Ectodermal cell (in vitro differentiated cells): ENCODE results near the gene FBXL5.
A peak's percentile ranks its signal among the peaks of the same experiment; 100 is the strongest.

ENCODE experiments used
- H3K27ac ChIP-seq: 2 replicates; pipeline ENCODE4 v1.7.0; 2013; ENCODE audit warnings: mild to moderate bottlenecking, low read depth, low read length; ENCODE audit not compliant: insufficient read depth, poor library complexity, severe bottlenecking
- H3K27me3 ChIP-seq: 2 replicates; pipeline ENCODE4 v1.7.0; 2013; ENCODE audit warnings: mild to moderate bottlenecking, low read length; ENCODE audit not compliant: insufficient read depth, control insufficient read depth, poor library complexity, severe bottlenecking
- H3K36me3 ChIP-seq: one replicate; pipeline ENCODE4 v1.7.0; 2013; ENCODE audit warnings: low read length; ENCODE audit not compliant: control insufficient read depth, insufficient read depth
- H3K4me1 ChIP-seq: one replicate; pipeline ENCODE4 v1.7.0; 2013; ENCODE audit warnings: low read length; ENCODE audit not compliant: control insufficient read depth, insufficient read depth
- H3K4me3 ChIP-seq: 2 replicates; pipeline ENCODE4 v1.7.0; 2013; ENCODE audit warnings: low read depth, low read length, control low read depth; ENCODE audit not compliant: insufficient read depth
- H3K9me3 ChIP-seq: 2 replicates; pipeline ENCODE4 v1.7.0; 2013; ENCODE audit warnings: mild to moderate bottlenecking, low read length, moderate library complexity; ENCODE audit not compliant: control insufficient read depth
- WGBS, 2 experiments: methylation state at CpG; one replicate each; pipeline ENCODE4 v1.1.7; 2013; ENCODE audit warnings: missing lambda C conversion rate in 2 of 2; 5-methylcytosine and 5-hydroxymethylcytosine counted together

The FBXL5 gene

GRCh38 chr4:15665753-15666365, 10.7 kb upstream of the FBXL5 start:
- Histone ChIP-seq H3K4me1 (no peaks in the 10 kb centered on the region), H3K9me3 (no peaks in the 10 kb centered on the region), H3K27ac (no peak overlapping the region), H3K4me3 (no peak overlapping the region), H3K36me3 (peaks cover 3% of the 10 kb centered on the region), H3K27me3 (no peaks in the 10 kb centered on the region)
- WGBS, 2 experiments, result 92 to 97% methylated on average over 3 of the region's 3 CpGs

- Histone ChIP-seq H3K36me3 (no peaks in the 10 kb centered on the region), H3K4me3 (no peak overlapping the region)
- 88 to 95% methylated on average over 4 to 5 of the region's 5 CpGs for WGBS, 2 experiments
Observed at GRCh38 chr4:15659768-15660570, 4.8 kb upstream of the FBXL5 start.

DNA sequence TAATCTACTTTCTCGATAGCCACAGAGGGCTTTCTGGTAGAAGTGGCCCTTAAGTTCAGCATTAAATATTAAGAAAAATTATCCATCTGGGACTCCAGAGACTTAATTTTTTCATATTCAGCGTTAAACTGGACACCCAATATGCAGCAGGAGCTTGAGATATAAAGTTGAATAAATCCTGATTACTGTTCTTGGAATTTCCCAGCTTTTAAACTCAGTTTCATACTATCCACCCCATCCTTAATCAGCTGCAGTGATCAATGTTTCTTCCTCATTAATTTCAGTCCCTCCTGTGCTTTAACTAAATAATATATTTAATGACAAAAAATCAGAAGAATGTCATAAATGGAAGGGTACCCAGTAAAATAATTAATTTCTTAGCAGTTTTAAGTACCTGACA, 3.6 kb upstream of the FBXL5 start:
- Histone ChIP-seq H3K9me3 (no peaks in the 10 kb centered on the region), H3K27me3 (no peaks in the 10 kb centered on the region), H3K36me3 (no peaks in the 10 kb centered on the region), H3K27ac (no peak overlapping the region), H3K4me1 (no peaks in the 10 kb centered on the region), H3K4me3 (no peak overlapping the region)
- 83 to 97% methylated on average over 1 to 2 of the region's 2 CpGs for whole genome bisulfite sequencing, 2 experiments

More at GRCh38 chr4:15659768-15660570, 4.8 kb upstream of the FBXL5 start:
- Histone ChIP-seq H3K27ac (peak overlapping the region; percentile 8), H3K9me3 (no peaks in the 10 kb centered on the region), H3K27me3 (no peaks in the 10 kb centered on the region), H3K4me1 (no peaks in the 10 kb centered on the region)

- Histone ChIP-seq H3K27ac (no peak overlapping the region), H3K36me3 (no peaks in the 10 kb centered on the region), H3K4me1 (peaks cover 2% of the 10 kb centered on the region), H3K4me3 (no peak overlapping the region), H3K9me3 (no peaks in the 10 kb centered on the region), H3K27me3 (no peaks in the 10 kb centered on the region)
- 80 to 91% methylated on average over 4 of the region's 4 CpGs for WGBS, 2 experiments
Observed at GRCh38 chr4:15658136-15658770, 3.1 kb upstream of the FBXL5 start.

- Histone ChIP-seq H3K27ac (no peak overlapping the region), H3K36me3 (no peaks in the 10 kb centered on the region), H3K4me3 (no peak overlapping the region), H3K9me3 (no peaks in the 10 kb centered on the region), H3K27me3 (no peaks in the 10 kb centered on the region), H3K4me1 (peaks cover 9% of the 10 kb centered on the region)
Observed at GRCh38 chr4:15657366-15657765, 2.2 kb upstream of the FBXL5 start.

DNA sequence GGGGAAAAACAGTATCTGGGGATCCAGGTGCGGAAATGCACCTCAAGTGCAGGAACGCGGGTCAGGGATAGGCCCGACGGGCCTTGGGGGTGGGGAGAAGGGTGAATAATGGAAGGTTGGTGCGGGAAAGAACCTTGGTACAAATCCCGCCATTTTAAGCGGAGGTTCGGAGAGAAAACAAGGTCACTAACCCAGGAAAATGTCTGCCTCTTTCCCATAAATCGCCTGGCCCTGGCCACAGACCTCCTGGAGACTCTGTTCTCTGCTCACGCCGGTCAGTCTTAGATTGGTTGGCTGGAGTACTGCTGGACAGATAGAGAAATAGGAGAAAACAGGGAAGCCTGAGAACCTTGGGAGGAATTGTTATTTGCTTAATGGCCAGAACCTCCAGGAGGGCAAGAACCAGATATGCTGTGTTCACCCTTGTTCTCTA, 897 bp upstream of the FBXL5 start:
- H3K9me3 ChIP-seq, result no peaks in the 10 kb centered on the region
- no peaks in the 10 kb centered on the region for H3K36me3 ChIP-seq
- 91 to 93% methylated on average over 12 of the region's 12 CpGs for WGBS, 2 experiments
- H3K4me1 ChIP-seq, result peaks cover 9% of the 10 kb centered on the region
- no peak overlapping the region for H3K4me3 ChIP-seq
- no peaks in the 10 kb centered on the region for H3K27me3 ChIP-seq
- peak overlapping the region; percentile 96 for H3K27ac ChIP-seq

DNA sequence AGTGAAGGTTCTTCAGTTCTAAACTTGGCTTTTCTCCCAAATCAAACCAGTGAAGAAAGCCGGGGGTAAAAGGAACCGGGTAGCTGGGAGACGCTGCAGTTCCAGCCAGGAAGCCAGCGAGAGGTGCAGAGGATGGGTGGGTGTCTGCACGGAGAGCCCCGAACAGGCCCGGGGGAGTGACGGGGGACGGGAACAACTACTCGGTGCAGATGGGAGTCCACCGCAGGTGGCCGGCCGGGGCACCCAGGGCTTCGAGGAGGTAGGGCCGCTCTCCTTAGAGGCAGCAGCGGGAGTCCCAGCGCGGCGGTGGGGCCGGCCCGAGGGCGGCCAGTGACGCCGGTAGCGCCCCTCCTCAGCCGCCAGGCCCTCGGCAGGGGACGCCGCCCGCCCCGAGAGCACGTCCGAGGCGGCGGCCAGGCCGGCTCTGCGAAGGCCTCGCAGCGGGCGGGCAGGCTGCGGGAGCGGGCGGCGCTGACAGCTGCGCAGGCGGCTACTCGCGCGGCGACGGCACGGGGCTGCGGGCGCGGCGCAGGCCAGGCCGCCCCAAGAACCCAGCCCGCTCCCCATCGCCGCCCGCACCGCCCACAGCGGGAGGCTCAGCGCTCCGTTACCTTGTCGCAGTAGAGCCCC, 449 bp downstream of the FBXL5 start:
- Histone ChIP-seq H3K4me1 (peaks cover 9% of the 10 kb centered on the region), H3K36me3 (no peaks in the 10 kb centered on the region), H3K27ac (peak overlapping the region; percentile 84), H3K27me3 (no peaks in the 10 kb centered on the region), H3K4me3 (peak overlapping the region; percentile 85), H3K9me3 (no peaks in the 10 kb centered on the region)
- WGBS, 2 experiments, result 0% methylated on average over 66 of the region's 66 CpGs

GRCh38 chr4:15653864-15654592, 1.1 kb downstream of the FBXL5 start:
- WGBS, 2 experiments, result 10 to 17% methylated on average over 6 to 7 of the region's 7 CpGs
- no peaks in the 10 kb centered on the region for H3K36me3 ChIP-seq
- H3K4me3 ChIP-seq, result peak overlapping the region; percentile 85
- H3K27me3 ChIP-seq, result no peaks in the 10 kb centered on the region
- no peaks in the 10 kb centered on the region for H3K9me3 ChIP-seq
- peaks cover 9% of the 10 kb centered on the region for H3K4me1 ChIP-seq
- peak overlapping the region; percentile 84 for H3K27ac ChIP-seq

GRCh38 chr4:15653420-15653819, 1.7 kb downstream of the FBXL5 start:
- 79 to 81% methylated on average over 2 to 3 of the region's 4 CpGs for WGBS, 2 experiments
- Histone ChIP-seq H3K27me3 (no peaks in the 10 kb centered on the region), H3K4me1 (peaks cover 9% of the 10 kb centered on the region), H3K36me3 (no peaks in the 10 kb centered on the region), H3K9me3 (no peaks in the 10 kb centered on the region), H3K4me3 (peak overlapping the region; percentile 85), H3K27ac (no peak overlapping the region)
